HG03064 (cell line): ENCODE results near the gene SLC22A6.
"Not testable (repeated sequence)": the region's sequence is repeated elsewhere in the genome, so short reads cannot be mapped to it uniquely, and the experiment has no call there.

ENCODE experiments used
- ATAC-seq: cut with Tn5 transposase; IDR thresholded peaks from one replicate; pipeline ENCODE4 v1.9.1; 2021; ENCODE audit warnings: low read depth; ENCODE audit not compliant: unreplicated experiment

The SLC22A6 gene

GRCh38 chr11:62988276-62988675, 3.5 kb upstream of the SLC22A6 start:
- no peak for ATAC-seq

GRCh38 chr11:62985041-62985750, 429 bp upstream of the SLC22A6 start:
- no peak for ATAC-seq

- ATAC-seq, result no peak
These were observed 1.1 kb downstream of the SLC22A6 start for GRCh38 chr11:62983536-62984199.

GRCh38 chr11:62981743-62982142, 3.0 kb downstream of the SLC22A6 start:
- no peak for ATAC-seq

- no peak for ATAC-seq
These were observed 4.5 kb downstream of the SLC22A6 start for GRCh38 chr11:62980133-62980760.

GRCh38 chr11:62976109-62976508, 8.7 kb downstream of the SLC22A6 start:
- no peak for ATAC-seq

GRCh38 chr11:62974848-62975522, 9.8 kb downstream of the SLC22A6 start:
- ATAC-seq, result no peak

- ATAC-seq, result no peak
These were observed 19.2 kb downstream of the SLC22A6 start for GRCh38 chr11:62965574-62965973.

- no peak for ATAC-seq
These were observed 22.4 kb downstream of the SLC22A6 start for GRCh38 chr11:62962391-62962790.

- no peak for ATAC-seq
These were observed 23.7 kb downstream of the SLC22A6 start for GRCh38 chr11:62961017-62961570.

GRCh38 chr11:62959422-62959980, 25.3 kb downstream of the SLC22A6 start:
- no peak for ATAC-seq

- ATAC-seq, result no peak
These were observed 26.0 kb downstream of the SLC22A6 start for GRCh38 chr11:62958547-62959421.

- no peak for ATAC-seq
These were observed 27.6 kb downstream of the SLC22A6 start for GRCh38 chr11:62957147-62957546.

- no peak for ATAC-seq
These were observed 30.3 kb downstream of the SLC22A6 start for GRCh38 chr11:62954478-62954877.

- ATAC-seq, result no peak
These were observed 31.0 kb downstream of the SLC22A6 start for GRCh38 chr11:62953811-62954210.

GRCh38 chr11:62948765-62949320, 35.9 kb downstream of the SLC22A6 start:
- no peak for ATAC-seq

GRCh38 chr11:62945538-62945937, 39.2 kb downstream of the SLC22A6 start:
- not testable (repeated sequence) for ATAC-seq

- not testable (repeated sequence) for ATAC-seq
These were observed 47.2 kb downstream of the SLC22A6 start for GRCh38 chr11:62937528-62937927.

- no peak for ATAC-seq
These were observed 50.3 kb downstream of the SLC22A6 start for GRCh38 chr11:62934496-62934785.
